Measurements from ENCODE around the gene SPECC1L. TPM values are rescaled to one million over a fixed set of nuclear protein-coding genes. Genes with fewer than 3 reads are reported as not detected.

Gene SPECC1L
- total RNA-seq, 4 donors from 2014 or later: 50.4 to 125 (median 68.0) TPM

GRCh38 chr22:24341627-24342026 lies 71.0 kb downstream of the SPECC1L start:
- no peaks in the 10 kb centered on the region for H3K27me3 ChIP-seq
- in situ Hi-C loops (cut with MboI; ENCODE audit: low pct_ligation_motif_present in 1 of 4, low pct_unique_long_range_greater_than_20kb in 1 of 4, low sequenced_read_pairs in 3 of 4): no loop called here
- H3K27ac ChIP-seq: no peak overlapping the region
- no peak for DNase-seq
- intact Hi-C loops (cut with DNase I; ENCODE audit: low total_unique reads): no loop called here
- H3K9me3 ChIP-seq: no peaks in the 10 kb centered on the region
- peaks cover 0 to 18% (median 9%) of the 10 kb centered on the region in 4 donors for H3K4me1 ChIP-seq
- no peak overlapping the region for H3K4me3 ChIP-seq
- TF ChIP-seq POLR2AphosphoS5 (IDR thresholded peaks at IDR 0.05): no peak
- no peak for TF ChIP-seq EP300 (IDR thresholded peaks at IDR 0.05; ENCODE audit: low read depth)
- no peak for TF ChIP-seq CTCF (IDR thresholded peaks at IDR 0.05)
- no peak for TF ChIP-seq POLR2A (IDR thresholded peaks at IDR 0.05)
- WGBS, 2 donors (ENCODE audit: low coverage in 1 of 2): 93% methylated on average over 6 of the region's 6 CpGs; no CpG with 5 or more reads in 1 of the 2 donors
- peaks cover 0 to 28% (median 10%) of the 10 kb centered on the region in 4 donors for H3K36me3 ChIP-seq

GRCh38 chr22:24350627-24351026 lies 80.0 kb downstream of the SPECC1L start:
- H3K27ac ChIP-seq: no peak overlapping the region
- no peak overlapping the region for H3K4me3 ChIP-seq
- no peaks in the 10 kb centered on the region for H3K9me3 ChIP-seq
- in situ Hi-C loops (cut with MboI; ENCODE audit: low pct_ligation_motif_present in 1 of 4, low pct_unique_long_range_greater_than_20kb in 1 of 4, low sequenced_read_pairs in 3 of 4): no loop called here
- H3K36me3 ChIP-seq: peaks cover 0 to 61% (median 23%) of the 10 kb centered on the region in 4 donors
- no peaks in the 10 kb centered on the region for H3K4me1 ChIP-seq
- intact Hi-C loops (cut with DNase I; ENCODE audit: low total_unique reads): no loop called here
- H3K27me3 ChIP-seq: no peaks in the 10 kb centered on the region
- 90% methylated on average over 4 of the region's 4 CpGs; no CpG with 5 or more reads in 1 of the 2 donors for WGBS, 2 donors (ENCODE audit: low coverage in 1 of 2)
- no peak for TF ChIP-seq CTCF (IDR thresholded peaks at IDR 0.05)
- DNase-seq: no peak

GRCh38 chr22:24353121-24353520 lies 82.5 kb downstream of the SPECC1L start:
- H3K27ac ChIP-seq: no peak overlapping the region
- H3K4me3 ChIP-seq: no peak overlapping the region
- H3K9me3 ChIP-seq: no peaks in the 10 kb centered on the region
- DNase-seq: no peak
- peaks cover 0 to 47% (median 17%) of the 10 kb centered on the region in 4 donors for H3K36me3 ChIP-seq
- in situ Hi-C loops (cut with MboI; ENCODE audit: low pct_ligation_motif_present in 1 of 4, low pct_unique_long_range_greater_than_20kb in 1 of 4, low sequenced_read_pairs in 3 of 4): no loop called here
- H3K27me3 ChIP-seq: no peaks in the 10 kb centered on the region
- H3K4me1 ChIP-seq: peaks cover 0 to 7% (median 0%) of the 10 kb centered on the region in 4 donors
- WGBS, 2 donors (ENCODE audit: low coverage in 1 of 2): 92 to 96% methylated on average over 2 of the region's 2 CpGs
- TF ChIP-seq EP300 (IDR thresholded peaks at IDR 0.05; ENCODE audit: low read depth): no peak
- no peak for TF ChIP-seq CTCF (IDR thresholded peaks at IDR 0.05)
- TF ChIP-seq POLR2AphosphoS5 (IDR thresholded peaks at IDR 0.05): no peak
- intact Hi-C loops (cut with DNase I; ENCODE audit: low total_unique reads): no loop called here

- H3K36me3 ChIP-seq: peaks cover 0 to 32% (median 9%) of the 10 kb centered on the region in 4 donors
- WGBS, 2 donors (ENCODE audit: low coverage in 1 of 2): 63 to 75% methylated on average over 2 of the region's 2 CpGs
Measured at GRCh38 chr22:24355574-24355973, 84.9 kb downstream of the SPECC1L start.

More at GRCh38 chr22:24355574-24355973, 84.9 kb downstream of the SPECC1L start:
- TF ChIP-seq CTCF (IDR thresholded peaks at IDR 0.05) (no peak), POLR2AphosphoS5 (IDR thresholded peaks at IDR 0.05) (no peak), EP300 (IDR thresholded peaks at IDR 0.05; ENCODE audit: low read depth) (no peak), POLR2A (IDR thresholded peaks at IDR 0.05) (no peak)
- no peaks in the 10 kb centered on the region for H3K27me3 ChIP-seq
- intact Hi-C loops (cut with DNase I; ENCODE audit: low total_unique reads) (no loop called here), in situ Hi-C loops (cut with MboI; ENCODE audit: low pct_ligation_motif_present in 1 of 4, low pct_unique_long_range_greater_than_20kb in 1 of 4, low sequenced_read_pairs in 3 of 4) (no loop called here)
- no peak for DNase-seq
- H3K4me1 ChIP-seq: peaks cover 0 to 20% (median 3%) of the 10 kb centered on the region in 4 donors
- H3K9me3 ChIP-seq: no peaks in the 10 kb centered on the region
- no peak overlapping the region for H3K4me3 ChIP-seq
- H3K27ac ChIP-seq: no peak overlapping the region
